HepG2 (cell line): ENCODE data around the gene POFUT2. TPM values are rescaled to one million over a fixed set of nuclear protein-coding genes. Genes with fewer than 3 reads are reported as not detected.
A peak's percentile ranks its signal among the peaks of the same experiment; 100 is the strongest.

ENCODE experiments used
- ATAC-seq: fragments of 200-7000 bp; cut with Tn5 transposase; 3 replicates; pipeline ENCODE4 v1.9.1; 2020; ENCODE audit warnings: mild to moderate bottlenecking, moderate library complexity
- BruUV-seq: library from RNA; stranded (reverse); fragments of 400-500 nt; replicated peaks from 2 replicates; lab custom pipeline; 2021; lab: Mats Ljungman, UMichigan
- CTCF ChIA-PET: fragments of 300-600 bp; formaldehyde crosslinking; extraction: SDS; loops from one replicate; lab custom pipeline; 2021; ENCODE audit warnings: low total read pairs, inconsistent platforms, low intra/inter-chr PET ratio; lab: Yijun Ruan, JAX
- POLR2A ChIA-PET: fragments of 350-600 bp; sonication (Branson Sonifier 250); formaldehyde crosslinking; loops from one replicate; lab custom pipeline; 2020; ENCODE audit warnings: antibody characterized with exemption, inconsistent platforms; lab: Yijun Ruan, JAX
- DNase-seq: peaks from one replicate; pipeline ENCODE4 v3.0.0-alpha.2; 2015; ENCODE audit warnings: low spot score
- FAIRE-seq: peaks from 3 replicates; lab custom pipeline; 2011; peaks lifted over from hg19 to GRCh38; lab: Jason Lieb, UNC
- H2AFZ ChIP-seq: one replicate; pipeline ENCODE4 v1.6.1; 2011; ENCODE audit warnings: low read length, inconsistent platforms
- H3K27ac ChIP-seq: fragments of 300-600 bp; 3 replicates; pipeline ENCODE4 v1.8.0; 2011; ENCODE audit warnings: mixed run types, mild to moderate bottlenecking, mixed read lengths, low read length, inconsistent platforms; ENCODE audit not compliant: insufficient read depth; ENCODE audit errors: extremely low read length
- H3K27me3 ChIP-seq, 2 experiments: fragments of 200-600 bp in 1 of 2; 2 replicates in 1 of 2; 3 replicates in 1 of 2; pipeline versions ENCODE4 v1.6.0 to v1.8.0; 2011; ENCODE audit warnings: low read length in 2 of 2, mild to moderate bottlenecking in 2 of 2, moderate library complexity in 2 of 2, inconsistent platforms in 1 of 2; ENCODE audit not compliant: insufficient read depth in 2 of 2, control insufficient read depth in 1 of 2
- H3K36me3 ChIP-seq, 2 experiments: fragments of 200-600 bp in 1 of 2; replicated peaks in 1 of 2; 2 replicates in 1 of 2; 3 replicates in 1 of 2; pipeline versions ENCODE4 v1.5.1 to v1.8.0; 2011; ENCODE audit warnings: low read length in 2 of 2, inconsistent platforms in 1 of 2; ENCODE audit not compliant: insufficient read depth in 2 of 2, control insufficient read depth in 1 of 2
- H3K4me1 ChIP-seq: 2 replicates; pipeline ENCODE4 v1.5.1; 2012; ENCODE audit warnings: low read length, inconsistent platforms; ENCODE audit not compliant: insufficient read depth
- H3K4me2 ChIP-seq: 2 replicates; pipeline ENCODE4 v1.6.0; 2011; ENCODE audit warnings: low read depth, low read length, inconsistent platforms
- H3K4me3 ChIP-seq, 3 experiments: fragments of 200-600 bp in 1 of 3; sonication (generic), shearing (Covaris generic) in 1 of 3; replicated peaks in 1 of 3; 2 replicates each; pipeline ENCODE4 v1.5.1; 2011 to 2016; ENCODE audit warnings: low read length in 3 of 3, inconsistent platforms in 2 of 3, low read depth in 2 of 3, mild to moderate bottlenecking in 2 of 3, control low read depth in 1 of 3, mixed read lengths in 1 of 3; ENCODE audit not compliant: insufficient read depth in 1 of 3
- H3K79me2 ChIP-seq: one replicate; pipeline ENCODE4 v1.6.1; 2011; ENCODE audit warnings: low read length, inconsistent platforms; ENCODE audit not compliant: insufficient read depth
- H3K9ac ChIP-seq: 2 replicates; pipeline ENCODE4 v1.6.0; 2011; ENCODE audit warnings: mild to moderate bottlenecking, low read depth, low read length, inconsistent platforms; ENCODE audit not compliant: insufficient read depth
- H3K9me3 ChIP-seq: 2 replicates; pipeline ENCODE4 v1.5.1; 2012; ENCODE audit warnings: mild to moderate bottlenecking, low read length
- H4K20me1 ChIP-seq: 2 replicates; pipeline ENCODE4 v1.6.0; 2011; ENCODE audit warnings: inconsistent platforms, mild to moderate bottlenecking, low read length, moderate library complexity; ENCODE audit not compliant: insufficient read depth
- GLI4 ChIP-seq: sonication (generic); formaldehyde crosslinking; IDR thresholded peaks from 2 replicates; pipeline ENCODE4 v1.5.1; 2020; ENCODE audit warnings: missing genetic modification reagents, mild to moderate bottlenecking, moderate library complexity, borderline replicate concordance
- GPBP1L1 ChIP-seq: sonication (generic); formaldehyde crosslinking; IDR thresholded peaks from 2 replicates; pipeline ENCODE4 v1.5.0; 2020; ENCODE audit warnings: mild to moderate bottlenecking, missing genetic modification reagents
- HIVEP1 ChIP-seq: sonication (generic); formaldehyde crosslinking; IDR thresholded peaks from 2 replicates; pipeline ENCODE4 v1.4.0; 2020; ENCODE audit warnings: mild to moderate bottlenecking, missing genetic modification reagents
- MBNL3 ChIP-seq: fragments of 250-450 bp; sonication (Bioruptor Pico); conservative IDR thresholded peaks from 2 replicates; pipeline ENCODE4 v1.8.0; 2022; ENCODE audit warnings: mild to moderate bottlenecking, inconsistent platforms
- MXI1 ChIP-seq: IDR thresholded peaks from 3 replicates; pipeline ENCODE4 v1.6.1; 2012; ENCODE audit warnings: low read depth, low read length, inconsistent platforms, borderline replicate concordance
- PHF8 ChIP-seq: sonication (generic); formaldehyde crosslinking; IDR thresholded peaks from 2 replicates; pipeline ENCODE4 v1.5.0; 2020; ENCODE audit warnings: missing genetic modification reagents
- RFXANK ChIP-seq: IDR thresholded peaks from 2 replicates; pipeline ENCODE4 v1.6.1; 2016
- SNAPC5 ChIP-seq: sonication (generic); formaldehyde crosslinking; IDR thresholded peaks from 2 replicates; pipeline ENCODE4 v1.8.1; 2023; ENCODE audit warnings: mild to moderate bottlenecking, missing genetic modification reagents, borderline replicate concordance
- SP140L ChIP-seq: sonication (generic); formaldehyde crosslinking; IDR thresholded peaks from 2 replicates; pipeline ENCODE4 v1.4.0; 2020; ENCODE audit warnings: missing genetic modification reagents, borderline replicate concordance
- SSRP1 ChIP-seq: IDR thresholded peaks from 2 replicates; pipeline ENCODE4 v1.6.1; 2016; ENCODE audit warnings: control low read depth
- TEF ChIP-seq: sonication (generic); formaldehyde crosslinking; IDR thresholded peaks from 2 replicates; pipeline ENCODE4 v1.5.0; 2020; ENCODE audit warnings: missing genetic modification reagents
- TERF1 ChIP-seq: sonication (generic); formaldehyde crosslinking; IDR thresholded peaks from 2 replicates; pipeline ENCODE4 v1.8.0; 2022; ENCODE audit warnings: mild to moderate bottlenecking, missing genetic modification reagents, moderate library complexity
- ZFAT ChIP-seq: sonication (generic); formaldehyde crosslinking; conservative IDR thresholded peaks from 2 replicates; pipeline ENCODE4 v1.8.1; 2023; ENCODE audit warnings: missing genetic modification reagents, inconsistent platforms
- ZNF619 ChIP-seq: sonication (generic); formaldehyde crosslinking; IDR thresholded peaks from 2 replicates; pipeline ENCODE4 v1.4.0; 2020; ENCODE audit warnings: mild to moderate bottlenecking, missing genetic modification reagents
- ZNF703 ChIP-seq: sonication (generic); formaldehyde crosslinking; IDR thresholded peaks from 2 replicates; pipeline ENCODE4 v1.5.1; 2020; ENCODE audit warnings: missing genetic modification reagents, mild to moderate bottlenecking, moderate library complexity, borderline replicate concordance
- ZNF740 ChIP-seq: sonication (generic); formaldehyde crosslinking; IDR thresholded peaks from 2 replicates; pipeline ENCODE4 v1.4.0; 2020; ENCODE audit warnings: missing genetic modification reagents
- ZNF747 ChIP-seq: sonication (generic); formaldehyde crosslinking; IDR thresholded peaks from 2 replicates; pipeline ENCODE4 v1.8.1; 2023; ENCODE audit warnings: missing genetic modification reagents, mild to moderate bottlenecking, borderline replicate concordance
- ZNF850 ChIP-seq: sonication (generic); formaldehyde crosslinking; conservative IDR thresholded peaks from 2 replicates; pipeline ENCODE4 v1.9.0; 2021; ENCODE audit warnings: mild to moderate bottlenecking, missing genetic modification reagents
- WGBS: methylation state at CpG from one replicate; pipeline ENCODE4 v1.1.6; 2017; ENCODE audit warnings: low lambda C conversion rate; 5-methylcytosine and 5-hydroxymethylcytosine counted together
- in situ Hi-C: cut with HindIII; loops from 2 replicates; pipeline ENCODE4 v1.10.0; 2017; ENCODE audit warnings: low pct_unique_long_range_greater_than_20kb; ENCODE audit not compliant: extremely low pct_ligation_motif_present
- intact Hi-C: fragments of 100-400 bp; cut with micrococcal nuclease; formaldehyde crosslinking; loops from one replicate; pipeline ENCODE4 v1.10.0; 2022; ENCODE audit not compliant: unreplicated experiment
- polyA plus RNA-seq, 8 experiments: library from polyadenylated mRNA; depleted of rRNA in 3 of 8; stranded (reverse) in 7 of 8; unstranded in 1 of 8; fragments of >200 nt; fragmentation: Illumina TruSeq in 4 of 8; extraction: Trizol in 4 of 8; gene quantifications; 2 replicates each; pipeline versions ENCODE4 v1.2.1 to v1.2.3, GENCODE V29; 2011 to 2016; ENCODE audit warnings: low read depth in 4 of 8, missing spikeins in 1 of 8, mixed read lengths in 1 of 8; ENCODE audit not compliant: insufficient read depth in 1 of 8
- total RNA-seq, 5 experiments: library from RNA; depleted of rRNA; stranded (reverse); fragments of >200 nt; fragmentation: Illumina TruSeq; extraction: Trizol; gene quantifications; 2 replicates each; pipeline ENCODE4 v1.2.3, GENCODE V29; 2016; ENCODE audit warnings: low read depth in 1 of 5

Gene POFUT2
- total and polyA plus RNA-seq, 2 of the 13 experiments (the other 11 are each of a cell fraction or from before 2014, with no cell fraction given), result 22.8 to 24.0 TPM

- H2AFZ ChIP-seq, result peak overlapping the region; percentile 30
- TF ChIP-seq SSRP1 (CRISPR knock-in tag) (no peak), HIVEP1 (CRISPR knock-in tag) (peak; percentile 24; the same call in 1 of the 2 replicates), RFXANK (no peak), MBNL3 (no peak), SNAPC5 (CRISPR knock-in tag) (no peak), MXI1 (peak; percentile 5; the same call in 1 of the 3 replicates), GLI4 (CRISPR knock-in tag) (no peak), ZNF703 (no peak), ZNF850 (CRISPR knock-in tag) (no peak), TERF1 (CRISPR knock-in tag) (no peak), TEF (CRISPR knock-in tag) (no peak), GPBP1L1 (CRISPR knock-in tag) (no peak), ZFAT (CRISPR knock-in tag) (no peak), ZNF619 (CRISPR knock-in tag) (no peak; the same call in 1 of the 2 replicates), ZNF747 (CRISPR knock-in tag) (no peak), PHF8 (CRISPR knock-in tag) (no peak), SP140L (CRISPR knock-in tag) (no peak), ZNF740 (CRISPR knock-in tag) (no peak)
Measured at GRCh38 chr21:45309069-45309986, 21.6 kb upstream of the POFUT2 start.

More at GRCh38 chr21:45309069-45309986, 21.6 kb upstream of the POFUT2 start:
- peak overlapping the region; percentile 91 for H3K27ac ChIP-seq
- H3K36me3 ChIP-seq, result no peaks in the 10 kb centered on the region
- FAIRE-seq (peak; percentile 83), ATAC-seq (peak; percentile 76), DNase-seq (peak; percentile 69)
- H3K4me2 ChIP-seq, result peak overlapping the region; percentile 98
- in situ Hi-C loops, result no loop called here
- H3K27me3 ChIP-seq, result no peaks in the 10 kb centered on the region
- 41% methylated on average over 11 of the region's 27 CpGs for WGBS
- ChIA-PET CTCF (interaction anchor here (2.0 to 2.1 kb wide), 2 partner anchors 17 to 130 kb away, joined by 8 to 20 read pairs; no protein-coding TSS in a partner anchor), POLR2A (interaction anchor here (0.8 to 2.1 kb wide), 21 partner anchors 9 to 297 kb away, joined by 3 to 36 read pairs (median 7); partner anchors contain the start of gene POFUT2)
- BruUV-seq, result TSS peak; percentile 54
- no peaks in the 10 kb centered on the region for H3K9me3 ChIP-seq
- peak overlapping the region; percentile 77 for H3K9ac ChIP-seq
- peak overlapping the region; percentile 60 to 78 (median 61) for H3K4me3 ChIP-seq
- peaks cover 39% of the 10 kb centered on the region for H3K4me1 ChIP-seq
- H3K79me2 ChIP-seq, result no peaks in the 10 kb centered on the region
- no peaks in the 10 kb centered on the region for H4K20me1 ChIP-seq
- intact Hi-C loops, result loop anchor here (1.0 to 5.0 kb wide), 2 partner anchors 17 to 138 kb away; no protein-coding TSS in a partner anchor
